Measurements from ENCODE around the gene PMP22.

The PMP22 gene

GRCh38 chr17:15265131-15265530 lies at the start of gene PMP22:
TSS of gene PMP22 (minus strand) at chr17:15265326. CDS start at chr17:15260727, 4,599 bp downstream.
- in situ Hi-C loops (cut with MboI; ENCODE audit: low sequenced_read_pairs), result loop anchor here (25.0 kb wide), 1 partner anchor 247 kb away; no protein-coding TSS in a partner anchor

- in situ Hi-C loops (cut with MboI; ENCODE audit: low sequenced_read_pairs), result no loop called here
These were observed 46.9 kb upstream of the PMP22 start for GRCh38 chr17:15311996-15312395.

- in situ Hi-C loops (cut with MboI; ENCODE audit: low sequenced_read_pairs), result no loop called here
These were observed 44.7 kb upstream of the PMP22 start for GRCh38 chr17:15309793-15310192.

- in situ Hi-C loops (cut with MboI; ENCODE audit: low sequenced_read_pairs), result no loop called here
These were observed 44.1 kb upstream of the PMP22 start for GRCh38 chr17:15309236-15309635.

- in situ Hi-C loops (cut with MboI; ENCODE audit: low sequenced_read_pairs), result no loop called here
These were observed 43.6 kb upstream of the PMP22 start for GRCh38 chr17:15308758-15309157.

- in situ Hi-C loops (cut with MboI; ENCODE audit: low sequenced_read_pairs), result no loop called here
These were observed 42.6 kb upstream of the PMP22 start for GRCh38 chr17:15307710-15308111.

GRCh38 chr17:15303851-15304250 lies 38.7 kb upstream of the PMP22 start:
- in situ Hi-C loops (cut with MboI; ENCODE audit: low sequenced_read_pairs), result no loop called here

- in situ Hi-C loops (cut with MboI; ENCODE audit: low sequenced_read_pairs), result no loop called here
These were observed 38.1 kb upstream of the PMP22 start for GRCh38 chr17:15303268-15303667.

- in situ Hi-C loops (cut with MboI; ENCODE audit: low sequenced_read_pairs), result no loop called here
These were observed 36.7 kb upstream of the PMP22 start for GRCh38 chr17:15301845-15302244.

GRCh38 chr17:15298176-15298575 lies 33.0 kb upstream of the PMP22 start:
- in situ Hi-C loops (cut with MboI; ENCODE audit: low sequenced_read_pairs), result no loop called here

- in situ Hi-C loops (cut with MboI; ENCODE audit: low sequenced_read_pairs), result no loop called here
These were observed 28.4 kb upstream of the PMP22 start for GRCh38 chr17:15293558-15293957.

GRCh38 chr17:15291674-15292361 lies 26.7 kb upstream of the PMP22 start:
- in situ Hi-C loops (cut with MboI; ENCODE audit: low sequenced_read_pairs), result no loop called here

- in situ Hi-C loops (cut with MboI; ENCODE audit: low sequenced_read_pairs), result no loop called here
These were observed 25.5 kb upstream of the PMP22 start for GRCh38 chr17:15290605-15291004.

GRCh38 chr17:15289285-15290183 lies 24.4 kb upstream of the PMP22 start:
- in situ Hi-C loops (cut with MboI; ENCODE audit: low sequenced_read_pairs), result no loop called here

GRCh38 chr17:15288859-15289258 lies 23.7 kb upstream of the PMP22 start:
- in situ Hi-C loops (cut with MboI; ENCODE audit: low sequenced_read_pairs), result no loop called here

GRCh38 chr17:15287538-15288267 lies 22.6 kb upstream of the PMP22 start:
- in situ Hi-C loops (cut with MboI; ENCODE audit: low sequenced_read_pairs), result no loop called here

- in situ Hi-C loops (cut with MboI; ENCODE audit: low sequenced_read_pairs), result no loop called here
These were observed 20.3 kb upstream of the PMP22 start for GRCh38 chr17:15285466-15285865.

GRCh38 chr17:15284537-15284936 lies 19.4 kb upstream of the PMP22 start:
- in situ Hi-C loops (cut with MboI; ENCODE audit: low sequenced_read_pairs), result no loop called here

- in situ Hi-C loops (cut with MboI; ENCODE audit: low sequenced_read_pairs), result no loop called here
These were observed 19.0 kb upstream of the PMP22 start for GRCh38 chr17:15284107-15284506.

- in situ Hi-C loops (cut with MboI; ENCODE audit: low sequenced_read_pairs), result no loop called here
These were observed 16.8 kb upstream of the PMP22 start for GRCh38 chr17:15281909-15282308.

GRCh38 chr17:15278924-15279477 lies 13.9 kb upstream of the PMP22 start:
- in situ Hi-C loops (cut with MboI; ENCODE audit: low sequenced_read_pairs), result no loop called here

All from HL-60/S4 (cell line).